GM21390 (cell line): ENCODE measurements around the gene F5.

Experiments
- ATAC-seq: cut with Tn5 transposase; IDR thresholded peaks from one replicate; pipeline ENCODE4 v1.9.1; 2021; ENCODE audit not compliant: unreplicated experiment

Gene F5

GRCh38 chr1:169588785-169589485, 2.7 kb upstream of the F5 start:
- ATAC-seq, result no peak

- no peak for ATAC-seq
Measured at GRCh38 chr1:169588112-169588511, 1.8 kb upstream of the F5 start.

GRCh38 chr1:169586067-169586394, 250 bp downstream of the F5 start:
- peak; percentile 27 for ATAC-seq

GRCh38 chr1:169585181-169585580, 1.1 kb downstream of the F5 start:
- ATAC-seq, result no peak

- ATAC-seq, result no peak
Measured at GRCh38 chr1:169584483-169585144, 1.7 kb downstream of the F5 start.

- no peak for ATAC-seq
Measured at GRCh38 chr1:169577981-169578738, 8.1 kb downstream of the F5 start.

- ATAC-seq, result no peak
Measured at GRCh38 chr1:169576935-169577331, 9.3 kb downstream of the F5 start.

GRCh38 chr1:169576241-169576934, 9.9 kb downstream of the F5 start:
- no peak for ATAC-seq

GRCh38 chr1:169574336-169574735, 11.9 kb downstream of the F5 start:
- ATAC-seq, result no peak

- no peak for ATAC-seq
Measured at GRCh38 chr1:169572187-169572586, 14.1 kb downstream of the F5 start.

- ATAC-seq, result no peak
Measured at GRCh38 chr1:169571450-169571849, 14.8 kb downstream of the F5 start.

- no peak for ATAC-seq
Measured at GRCh38 chr1:169570172-169570574, 16.1 kb downstream of the F5 start.

GRCh38 chr1:169568497-169568896, 17.8 kb downstream of the F5 start:
- ATAC-seq, result no peak

GRCh38 chr1:169565335-169566271, 20.7 kb downstream of the F5 start:
- no peak for ATAC-seq

- no peak for ATAC-seq
Measured at GRCh38 chr1:169563650-169564049, 22.6 kb downstream of the F5 start.

- no peak for ATAC-seq
Measured at GRCh38 chr1:169563019-169563615, 23.2 kb downstream of the F5 start.

- ATAC-seq, result no peak
Measured at GRCh38 chr1:169561692-169562091, 24.6 kb downstream of the F5 start.

- no peak for ATAC-seq
Measured at GRCh38 chr1:169557131-169557530, 29.1 kb downstream of the F5 start.

- ATAC-seq, result peak; percentile 62
Measured at GRCh38 chr1:169550294-169550693, 36.0 kb downstream of the F5 start.

GRCh38 chr1:169548282-169548681, 38.0 kb downstream of the F5 start:
- ATAC-seq, result no peak
